ENCODE measurements around the gene HTRA1.

DNA sequence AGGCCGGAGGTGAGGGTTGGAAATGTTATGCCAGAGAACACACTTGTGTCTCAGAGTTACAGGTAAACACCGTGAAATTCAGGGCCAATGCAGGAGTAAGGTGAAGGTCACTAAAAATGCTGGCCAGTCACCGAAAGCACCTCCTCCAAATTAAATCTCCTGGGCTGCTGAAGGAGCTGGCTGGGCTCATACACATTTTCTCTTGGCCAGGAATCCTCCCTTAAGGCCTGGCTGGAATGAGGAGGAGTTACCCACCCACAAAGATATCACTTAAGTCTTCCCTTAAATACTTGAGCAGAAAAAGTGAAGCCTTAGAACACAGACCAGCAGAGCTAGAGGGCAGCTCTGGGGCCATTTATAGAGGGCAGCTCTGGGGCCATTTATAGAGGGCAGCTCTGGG is 46.3 kb downstream of the HTRA1 start:
- TF ChIP-seq POLR2A (IDR thresholded peaks at IDR 0.05) (no peak), POLR2AphosphoS5 (IDR thresholded peaks at IDR 0.05) (no peak), EP300 (IDR thresholded peaks at IDR 0.05) (no peak)
- TF ChIP-seq, protein P1, sequence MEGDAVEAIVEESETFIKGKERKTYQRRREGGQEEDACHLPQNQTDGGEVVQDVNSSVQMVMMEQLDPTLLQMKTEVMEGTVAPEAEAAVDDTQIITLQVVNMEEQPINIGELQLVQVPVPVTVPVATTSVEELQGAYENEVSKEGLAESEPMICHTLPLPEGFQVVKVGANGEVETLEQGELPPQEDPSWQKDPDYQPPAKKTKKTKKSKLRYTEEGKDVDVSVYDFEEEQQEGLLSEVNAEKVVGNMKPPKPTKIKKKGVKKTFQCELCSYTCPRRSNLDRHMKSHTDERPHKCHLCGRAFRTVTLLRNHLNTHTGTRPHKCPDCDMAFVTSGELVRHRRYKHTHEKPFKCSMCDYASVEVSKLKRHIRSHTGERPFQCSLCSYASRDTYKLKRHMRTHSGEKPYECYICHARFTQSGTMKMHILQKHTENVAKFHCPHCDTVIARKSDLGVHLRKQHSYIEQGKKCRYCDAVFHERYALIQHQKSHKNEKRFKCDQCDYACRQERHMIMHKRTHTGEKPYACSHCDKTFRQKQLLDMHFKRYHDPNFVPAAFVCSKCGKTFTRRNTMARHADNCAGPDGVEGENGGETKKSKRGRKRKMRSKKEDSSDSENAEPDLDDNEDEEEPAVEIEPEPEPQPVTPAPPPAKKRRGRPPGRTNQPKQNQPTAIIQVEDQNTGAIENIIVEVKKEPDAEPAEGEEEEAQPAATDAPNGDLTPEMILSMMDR (IDR thresholded peaks at IDR 0.05) = no peak
